MM.1S (cell line): ENCODE measurements around the gene AKAP6.

Source experiments
- DNase-seq: peaks from one replicate; pipeline ENCODE4 v3.0.0-alpha.2; 2015
- H2AFZ ChIP-seq: fragments of 300-600 bp; sonication (generic); 2 replicates; pipeline ENCODE4 v1.6.0; 2016; ENCODE audit warnings: antibody characterized with exemption, low read length
- H3F3A ChIP-seq: fragments of 300-600 bp; sonication (generic); 2 replicates; pipeline ENCODE4 v1.6.1; 2016; ENCODE audit warnings: mild to moderate bottlenecking, antibody characterized with exemption, low read length, moderate library complexity, mixed read lengths; ENCODE audit not compliant: insufficient read depth
- H3K27ac ChIP-seq: fragments of 300-600 bp; sonication (generic); 2 replicates; pipeline ENCODE4 v1.5.1; 2016; ENCODE audit warnings: mild to moderate bottlenecking, low read length
- H3K27me3 ChIP-seq: fragments of 300-600 bp; sonication (generic); replicated peaks from 2 replicates; pipeline ENCODE4 v1.6.0; 2016; ENCODE audit warnings: low read length; ENCODE audit not compliant: insufficient read depth
- H3K36me3 ChIP-seq: fragments of 300-600 bp; sonication (generic); replicated peaks from 2 replicates; pipeline ENCODE4 v1.6.1; 2016; ENCODE audit warnings: mild to moderate bottlenecking, low read length, mixed read lengths; ENCODE audit not compliant: insufficient read depth
- H3K4me1 ChIP-seq: fragments of 300-600 bp; sonication (generic); 2 replicates; pipeline ENCODE4 v1.6.1; 2016; ENCODE audit warnings: low read length, mixed read lengths
- H3K4me2 ChIP-seq: fragments of 300-600 bp; sonication (generic); 2 replicates; pipeline ENCODE4 v1.6.0; 2016; ENCODE audit warnings: low read depth, low read length
- H3K4me3 ChIP-seq: fragments of 300-600 bp; sonication (generic); 2 replicates; pipeline ENCODE4 v1.5.1; 2016; ENCODE audit warnings: low read length, mixed read lengths
- H3K79me2 ChIP-seq: fragments of 300-600 bp; sonication (generic); 2 replicates; pipeline ENCODE4 v1.6.1; 2016; ENCODE audit warnings: mixed run types, low read length, mixed read lengths
- H3K9ac ChIP-seq: fragments of 300-600 bp; sonication (generic); 2 replicates; pipeline ENCODE4 v1.6.1; 2016; ENCODE audit warnings: low read length, mixed read lengths
- H3K9me2 ChIP-seq: fragments of 300-600 bp; sonication (generic); replicated peaks from 2 replicates; pipeline ENCODE4 v1.6.1; 2016; ENCODE audit warnings: mild to moderate bottlenecking, low read length, mixed read lengths; ENCODE audit not compliant: insufficient read depth
- H3K9me3 ChIP-seq: fragments of 300-600 bp; sonication (generic); replicated peaks from 2 replicates; pipeline ENCODE4 v1.6.1; 2016; ENCODE audit warnings: mild to moderate bottlenecking, low read length, mixed read lengths; ENCODE audit not compliant: insufficient read depth
- H4K20me1 ChIP-seq: fragments of 300-600 bp; sonication (generic); 2 replicates; pipeline ENCODE4 v1.6.1; 2016; ENCODE audit warnings: mild to moderate bottlenecking, low read length, moderate library complexity, mixed read lengths; ENCODE audit not compliant: insufficient read depth
- EZH2 ChIP-seq: fragments of 300-600 bp; sonication (generic); optimal IDR thresholded peaks from 2 replicates; pipeline ENCODE3; 2017; ENCODE audit warnings: low read depth, mild to moderate bottlenecking, antibody characterized with exemption, low read length, mixed read lengths
- EZH2phosphoT487 ChIP-seq: fragments of 300-600 bp; sonication (generic); IDR thresholded peaks from 2 replicates; pipeline ENCODE4 v1.6.1; 2018; ENCODE audit warnings: antibody characterized with exemption, low read length
- TF ChIP-seq, protein P1 (sequence below): fragments of 300-600 bp; sonication (generic); IDR thresholded peaks from 2 replicates; pipeline ENCODE4 v1.5.1; 2016; ENCODE audit warnings: antibody characterized with exemption, low read length, mixed read lengths

Gene AKAP6

DNA sequence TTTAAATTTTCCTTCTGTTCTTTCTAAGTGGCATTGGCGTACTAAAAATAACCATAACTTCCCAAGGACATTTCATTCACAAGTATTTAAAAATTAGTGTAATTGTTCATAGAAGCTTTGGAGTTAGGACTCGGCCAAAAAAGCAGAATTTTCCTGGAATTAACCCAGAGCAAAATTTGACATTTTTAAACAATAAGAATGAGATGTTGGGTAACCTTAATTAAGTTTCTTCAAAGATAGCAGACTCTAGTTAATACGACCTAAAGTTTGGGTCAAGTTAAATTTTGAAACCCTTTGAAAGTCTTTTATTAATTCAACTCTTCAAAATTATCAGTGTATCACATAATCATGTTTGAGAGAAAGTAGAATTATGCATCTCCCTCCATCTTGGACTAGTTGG is 118.3 kb downstream of the AKAP6 start:
- no peak overlapping the region for H3K9ac ChIP-seq
- TF ChIP-seq EZH2, result no peak
- no peaks in the 10 kb centered on the region for H3K9me3 ChIP-seq
- DNase-seq, result no peak
- no peaks in the 10 kb centered on the region for H3K27me3 ChIP-seq
- no peak overlapping the region for H3K27ac ChIP-seq
- H3K4me3 ChIP-seq, result no peak overlapping the region
- no peak overlapping the region for H3K4me2 ChIP-seq
- no peaks in the 10 kb centered on the region for H3F3A ChIP-seq
- no peaks in the 10 kb centered on the region for H4K20me1 ChIP-seq
- H3K79me2 ChIP-seq, result no peaks in the 10 kb centered on the region
- H2AFZ ChIP-seq, result no peak overlapping the region
- no peaks in the 10 kb centered on the region for H3K9me2 ChIP-seq
- H3K4me1 ChIP-seq, result peaks cover 15% of the 10 kb centered on the region; the same call in 1 of the 2 replicates
- no peaks in the 10 kb centered on the region for H3K36me3 ChIP-seq

DNA sequence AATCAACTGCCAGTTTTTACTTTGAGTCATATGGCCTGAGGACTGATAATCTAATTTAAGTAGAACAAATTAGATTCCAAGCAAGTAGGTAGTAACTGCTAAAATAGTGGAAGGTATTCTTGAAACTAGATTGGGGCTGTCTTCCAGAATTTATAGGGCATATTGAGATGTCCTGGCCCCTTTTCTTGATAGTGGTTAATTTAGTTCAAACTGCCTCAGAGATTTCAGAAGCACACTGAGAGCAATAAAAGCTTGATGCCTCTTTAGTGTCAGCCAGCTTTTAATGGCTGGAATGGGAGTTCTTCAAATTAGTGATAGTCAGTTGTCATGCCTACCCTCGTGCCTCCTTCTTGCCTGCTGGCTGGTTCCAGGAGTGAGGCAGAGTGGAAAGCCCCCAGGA is 120.5 kb downstream of the AKAP6 start:
- Histone ChIP-seq H3K9me2 (no peaks in the 10 kb centered on the region), H3F3A (no peaks in the 10 kb centered on the region), H3K9me3 (no peaks in the 10 kb centered on the region), H3K79me2 (no peaks in the 10 kb centered on the region), H2AFZ (no peak overlapping the region), H3K9ac (no peak overlapping the region), H4K20me1 (no peaks in the 10 kb centered on the region), H3K27ac (no peak overlapping the region), H3K4me1 (peaks cover 7% of the 10 kb centered on the region; the same call in 1 of the 2 replicates), H3K4me3 (no peak overlapping the region), H3K36me3 (no peaks in the 10 kb centered on the region), H3K27me3 (no peaks in the 10 kb centered on the region), H3K4me2 (no peak overlapping the region)
- no peak for DNase-seq
- TF ChIP-seq EZH2 (no peak), EZH2phosphoT487 (no peak)
- TF ChIP-seq, protein P1, sequence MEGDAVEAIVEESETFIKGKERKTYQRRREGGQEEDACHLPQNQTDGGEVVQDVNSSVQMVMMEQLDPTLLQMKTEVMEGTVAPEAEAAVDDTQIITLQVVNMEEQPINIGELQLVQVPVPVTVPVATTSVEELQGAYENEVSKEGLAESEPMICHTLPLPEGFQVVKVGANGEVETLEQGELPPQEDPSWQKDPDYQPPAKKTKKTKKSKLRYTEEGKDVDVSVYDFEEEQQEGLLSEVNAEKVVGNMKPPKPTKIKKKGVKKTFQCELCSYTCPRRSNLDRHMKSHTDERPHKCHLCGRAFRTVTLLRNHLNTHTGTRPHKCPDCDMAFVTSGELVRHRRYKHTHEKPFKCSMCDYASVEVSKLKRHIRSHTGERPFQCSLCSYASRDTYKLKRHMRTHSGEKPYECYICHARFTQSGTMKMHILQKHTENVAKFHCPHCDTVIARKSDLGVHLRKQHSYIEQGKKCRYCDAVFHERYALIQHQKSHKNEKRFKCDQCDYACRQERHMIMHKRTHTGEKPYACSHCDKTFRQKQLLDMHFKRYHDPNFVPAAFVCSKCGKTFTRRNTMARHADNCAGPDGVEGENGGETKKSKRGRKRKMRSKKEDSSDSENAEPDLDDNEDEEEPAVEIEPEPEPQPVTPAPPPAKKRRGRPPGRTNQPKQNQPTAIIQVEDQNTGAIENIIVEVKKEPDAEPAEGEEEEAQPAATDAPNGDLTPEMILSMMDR, result no peak

DNA sequence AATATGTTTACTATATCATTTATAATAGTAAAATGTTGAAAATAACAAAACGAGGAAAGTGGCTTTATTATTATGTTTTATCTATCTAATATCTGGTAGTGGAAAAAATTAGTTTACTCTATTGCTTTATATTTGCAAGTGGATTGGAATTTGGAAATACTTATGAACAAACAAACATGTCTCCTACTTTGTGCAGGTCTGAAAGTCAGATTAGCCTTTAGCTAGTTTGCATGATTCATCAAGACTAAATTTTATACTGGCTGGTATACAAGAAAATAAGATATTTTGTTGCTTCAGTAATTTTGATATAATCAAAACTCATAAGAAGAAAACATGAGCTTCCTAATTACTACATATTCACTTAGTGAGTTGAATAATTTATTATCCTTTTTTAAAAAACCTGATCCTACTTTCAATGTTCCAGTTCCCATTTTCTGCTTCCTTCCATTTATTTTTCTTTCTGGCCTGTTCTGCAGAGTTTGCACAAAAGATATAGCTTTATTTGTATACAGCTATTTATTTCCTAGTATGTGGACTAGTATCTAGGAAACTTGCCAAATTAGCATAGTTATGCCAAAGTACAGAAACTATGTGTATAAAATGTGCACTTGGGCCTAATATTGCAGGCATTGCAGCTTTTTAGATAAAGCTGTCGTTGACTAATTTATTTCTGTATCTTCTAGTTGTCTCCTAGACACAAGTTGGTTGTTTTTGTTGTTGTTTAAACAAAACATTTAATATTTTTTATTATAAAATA is 122.0 kb downstream of the AKAP6 start:
- H3F3A ChIP-seq, result no peaks in the 10 kb centered on the region
- no peaks in the 10 kb centered on the region for H4K20me1 ChIP-seq
- H3K4me3 ChIP-seq, result no peak overlapping the region
- no peaks in the 10 kb centered on the region for H3K79me2 ChIP-seq
- no peaks in the 10 kb centered on the region for H3K9me3 ChIP-seq
- no peaks in the 10 kb centered on the region for H3K27me3 ChIP-seq
- DNase-seq, result no peak
- TF ChIP-seq, protein P1, result no peak
- no peak for TF ChIP-seq EZH2
- no peak for TF ChIP-seq EZH2phosphoT487
- no peaks in the 10 kb centered on the region for H3K36me3 ChIP-seq
- H3K9ac ChIP-seq, result no peak overlapping the region
- no peak overlapping the region for H3K4me2 ChIP-seq
- peaks cover 4% of the 10 kb centered on the region; the same call in 1 of the 2 replicates for H3K4me1 ChIP-seq
- H2AFZ ChIP-seq, result no peak overlapping the region
- H3K9me2 ChIP-seq, result no peaks in the 10 kb centered on the region
- H3K27ac ChIP-seq, result no peak overlapping the region
